LNCaP clone FGC (cell line): ENCODE measurements around the gene TTC31.

Experiments
- DNase-seq: peaks from one replicate; pipeline ENCODE4 v3.0.0-alpha.2; 2011; ENCODE audit warnings: low read depth
- H3K4me3 ChIP-seq: 2 replicates; pipeline ENCODE4 v1.5.1; 2011; ENCODE audit warnings: mild to moderate bottlenecking, low read depth, low read length, control low read depth
- TF ChIP-seq, protein P1 (sequence below): IDR thresholded peaks from 2 replicates; pipeline ENCODE4 v1.5.1; 2012; ENCODE audit warnings: mild to moderate bottlenecking; ENCODE audit not compliant: control insufficient read depth, insufficient read depth; ENCODE audit errors: extremely low read depth

Gene TTC31

GRCh38 chr2:74471332-74472065 lies 11.4 kb upstream of the TTC31 start:
- TF ChIP-seq, protein P1, sequence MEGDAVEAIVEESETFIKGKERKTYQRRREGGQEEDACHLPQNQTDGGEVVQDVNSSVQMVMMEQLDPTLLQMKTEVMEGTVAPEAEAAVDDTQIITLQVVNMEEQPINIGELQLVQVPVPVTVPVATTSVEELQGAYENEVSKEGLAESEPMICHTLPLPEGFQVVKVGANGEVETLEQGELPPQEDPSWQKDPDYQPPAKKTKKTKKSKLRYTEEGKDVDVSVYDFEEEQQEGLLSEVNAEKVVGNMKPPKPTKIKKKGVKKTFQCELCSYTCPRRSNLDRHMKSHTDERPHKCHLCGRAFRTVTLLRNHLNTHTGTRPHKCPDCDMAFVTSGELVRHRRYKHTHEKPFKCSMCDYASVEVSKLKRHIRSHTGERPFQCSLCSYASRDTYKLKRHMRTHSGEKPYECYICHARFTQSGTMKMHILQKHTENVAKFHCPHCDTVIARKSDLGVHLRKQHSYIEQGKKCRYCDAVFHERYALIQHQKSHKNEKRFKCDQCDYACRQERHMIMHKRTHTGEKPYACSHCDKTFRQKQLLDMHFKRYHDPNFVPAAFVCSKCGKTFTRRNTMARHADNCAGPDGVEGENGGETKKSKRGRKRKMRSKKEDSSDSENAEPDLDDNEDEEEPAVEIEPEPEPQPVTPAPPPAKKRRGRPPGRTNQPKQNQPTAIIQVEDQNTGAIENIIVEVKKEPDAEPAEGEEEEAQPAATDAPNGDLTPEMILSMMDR, result no peak
- peak overlapping the region; percentile 66 for H3K4me3 ChIP-seq
- DNase-seq, result no peak

DNA sequence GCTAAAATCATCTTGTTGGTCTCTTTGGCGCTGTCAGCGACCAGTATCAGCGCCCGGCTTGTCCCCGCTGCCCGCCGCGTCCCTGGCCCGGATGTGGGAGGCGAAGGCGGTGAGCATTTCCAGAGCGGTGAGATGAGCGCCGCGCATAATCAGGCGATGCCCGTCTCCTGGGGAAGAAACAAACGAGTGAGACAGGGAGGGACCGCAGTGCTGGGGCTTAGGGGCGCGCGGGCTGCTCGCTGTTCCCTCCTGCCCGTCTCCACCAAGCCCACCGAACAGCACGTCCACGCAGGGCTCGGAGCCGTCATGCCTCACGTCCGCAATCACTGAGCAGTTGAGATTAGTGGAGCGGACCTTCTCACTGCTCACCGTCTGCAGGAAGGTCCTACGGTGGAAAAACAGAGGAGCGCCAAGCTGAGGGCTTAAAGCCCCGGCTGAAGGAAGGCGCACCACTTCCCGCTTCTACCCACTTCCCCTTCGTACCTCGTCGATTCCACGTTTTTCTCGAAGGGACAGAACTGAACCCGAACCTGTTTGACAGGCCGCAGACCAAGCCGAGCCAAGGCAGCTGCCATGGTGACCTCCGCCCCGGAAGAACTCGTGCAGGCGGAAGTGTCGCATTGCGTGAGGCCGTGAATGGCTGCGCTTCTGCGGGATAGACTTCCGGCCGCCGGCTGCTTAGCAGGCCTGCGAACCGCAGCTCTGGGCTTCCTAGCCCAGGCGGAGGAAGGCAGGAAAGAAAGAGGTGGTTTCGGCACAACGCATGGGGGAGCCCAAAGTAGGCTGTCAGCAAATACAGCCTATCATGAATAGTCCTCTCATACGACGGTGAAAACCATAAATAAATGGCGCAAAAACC lies 10.6 kb upstream of the TTC31 start, which contains the start of gene MRPL53:
MRPL53 (minus strand) TSS at position 595 of the 859 bp plus-strand sequence; CDS start at position 575, 20 bp downstream.
- TF ChIP-seq, protein P1, result no peak
- peak within 1 kb of the TSS; percentile 66 for H3K4me3 ChIP-seq
- peak; percentile 78 for DNase-seq

GRCh38 chr2:74472945-74473258 lies 10.0 kb upstream of the TTC31 start:
- H3K4me3 ChIP-seq, result peak overlapping the region; percentile 66
- TF ChIP-seq, protein P1, result no peak
- no peak for DNase-seq

- TF ChIP-seq, protein P1, result no peak
- no peak overlapping the region for H3K4me3 ChIP-seq
- DNase-seq, result no peak
Measured at GRCh38 chr2:74474481-74474880, 8.4 kb upstream of the TTC31 start.

- TF ChIP-seq, protein P1, result no peak
- no peak for DNase-seq
- H3K4me3 ChIP-seq, result no peak overlapping the region
Measured at GRCh38 chr2:74474899-74475298, 8.0 kb upstream of the TTC31 start.

GRCh38 chr2:74481431-74481830 lies 1.4 kb upstream of the TTC31 start:
- H3K4me3 ChIP-seq, result peak overlapping the region; percentile 78
- no peak for DNase-seq
- TF ChIP-seq, protein P1, result no peak
